ENCODE results near the gene SYS1. TPM values are rescaled to one million over a fixed set of nuclear protein-coding genes. Genes with fewer than 3 reads are reported as not detected.

Gene SYS1
- total and polyA plus RNA-seq, 8 donors = 9.6 to 19.0 (median 15.8) TPM

DNA sequence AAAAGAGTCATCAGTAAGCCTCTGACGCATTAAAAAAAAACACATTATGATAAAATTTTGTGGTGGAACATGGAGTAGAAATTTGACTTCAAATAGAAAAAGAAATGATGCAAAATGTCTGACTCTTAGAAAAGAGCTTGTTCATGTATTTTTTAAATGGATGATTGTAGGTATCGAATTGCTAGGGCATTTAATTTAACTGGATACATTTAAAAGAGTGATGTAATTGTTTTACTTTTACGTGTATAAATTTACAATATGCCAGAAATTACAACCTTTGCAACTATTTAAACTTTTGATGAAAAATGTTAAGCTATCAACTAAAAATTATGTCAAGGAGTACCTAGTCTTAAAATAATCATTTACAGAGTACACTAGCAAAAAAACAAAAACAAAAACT lies 10.2 kb upstream of the SYS1 start:
- 83 to 85% methylated on average over 3 of the region's 3 CpGs for WGBS, 2 donors
- H3K27me3 ChIP-seq = no peaks in the 10 kb centered on the region
- no peak for DNase-seq
- H3K36me3 ChIP-seq = no peaks in the 10 kb centered on the region
- no peak for ATAC-seq
- H3K9me3 ChIP-seq = no peaks in the 10 kb centered on the region
- H3K4me1 ChIP-seq = peaks cover 0 to 10% (median under 1%) of the 10 kb centered on the region in 3 donors
- no peak overlapping the region for H3K27ac ChIP-seq
- intact Hi-C loops (cut with DNase I) = no loop called here
- FAIRE-seq = no peak
- TF ChIP-seq, protein P1, sequence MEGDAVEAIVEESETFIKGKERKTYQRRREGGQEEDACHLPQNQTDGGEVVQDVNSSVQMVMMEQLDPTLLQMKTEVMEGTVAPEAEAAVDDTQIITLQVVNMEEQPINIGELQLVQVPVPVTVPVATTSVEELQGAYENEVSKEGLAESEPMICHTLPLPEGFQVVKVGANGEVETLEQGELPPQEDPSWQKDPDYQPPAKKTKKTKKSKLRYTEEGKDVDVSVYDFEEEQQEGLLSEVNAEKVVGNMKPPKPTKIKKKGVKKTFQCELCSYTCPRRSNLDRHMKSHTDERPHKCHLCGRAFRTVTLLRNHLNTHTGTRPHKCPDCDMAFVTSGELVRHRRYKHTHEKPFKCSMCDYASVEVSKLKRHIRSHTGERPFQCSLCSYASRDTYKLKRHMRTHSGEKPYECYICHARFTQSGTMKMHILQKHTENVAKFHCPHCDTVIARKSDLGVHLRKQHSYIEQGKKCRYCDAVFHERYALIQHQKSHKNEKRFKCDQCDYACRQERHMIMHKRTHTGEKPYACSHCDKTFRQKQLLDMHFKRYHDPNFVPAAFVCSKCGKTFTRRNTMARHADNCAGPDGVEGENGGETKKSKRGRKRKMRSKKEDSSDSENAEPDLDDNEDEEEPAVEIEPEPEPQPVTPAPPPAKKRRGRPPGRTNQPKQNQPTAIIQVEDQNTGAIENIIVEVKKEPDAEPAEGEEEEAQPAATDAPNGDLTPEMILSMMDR (IDR thresholded peaks at IDR 0.05) = no peak
- no peak overlapping the region for H3K4me3 ChIP-seq

DNA sequence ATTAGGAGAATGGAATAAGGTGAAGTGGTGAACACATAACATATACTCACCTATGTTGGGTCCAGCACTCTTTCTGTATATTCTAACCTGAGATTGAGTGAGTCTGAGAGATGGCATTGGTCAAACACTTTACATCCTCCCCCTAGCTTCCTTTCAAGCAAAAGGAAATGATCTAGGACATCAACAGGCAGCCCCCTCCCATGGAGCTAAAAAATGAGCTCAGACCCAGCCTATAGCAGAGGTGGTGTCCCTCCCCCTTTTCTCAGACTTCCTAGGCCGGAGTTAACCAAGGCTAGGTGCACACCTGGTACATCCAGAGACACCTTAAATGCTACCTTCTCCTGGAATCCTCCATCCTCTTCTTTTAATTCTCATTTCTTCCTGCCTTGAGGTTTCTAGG lies 9.2 kb upstream of the SYS1 start:
- intact Hi-C loops (cut with DNase I) = no loop called here
- H3K4me3 ChIP-seq = no peak overlapping the region
- H3K27me3 ChIP-seq = no peaks in the 10 kb centered on the region
- WGBS, 2 donors = 80 to 100% methylated on average over 1 of the region's 1 CpG
- H3K27ac ChIP-seq = no peak overlapping the region
- ATAC-seq (no peak), DNase-seq (no peak), FAIRE-seq (no peak)
- H3K36me3 ChIP-seq = no peaks in the 10 kb centered on the region
- TF ChIP-seq, protein P1 (IDR thresholded peaks at IDR 0.05) = no peak
- H3K4me1 ChIP-seq = peaks cover 0 to 18% (median 5%) of the 10 kb centered on the region in 3 donors
- no peaks in the 10 kb centered on the region for H3K9me3 ChIP-seq

DNA sequence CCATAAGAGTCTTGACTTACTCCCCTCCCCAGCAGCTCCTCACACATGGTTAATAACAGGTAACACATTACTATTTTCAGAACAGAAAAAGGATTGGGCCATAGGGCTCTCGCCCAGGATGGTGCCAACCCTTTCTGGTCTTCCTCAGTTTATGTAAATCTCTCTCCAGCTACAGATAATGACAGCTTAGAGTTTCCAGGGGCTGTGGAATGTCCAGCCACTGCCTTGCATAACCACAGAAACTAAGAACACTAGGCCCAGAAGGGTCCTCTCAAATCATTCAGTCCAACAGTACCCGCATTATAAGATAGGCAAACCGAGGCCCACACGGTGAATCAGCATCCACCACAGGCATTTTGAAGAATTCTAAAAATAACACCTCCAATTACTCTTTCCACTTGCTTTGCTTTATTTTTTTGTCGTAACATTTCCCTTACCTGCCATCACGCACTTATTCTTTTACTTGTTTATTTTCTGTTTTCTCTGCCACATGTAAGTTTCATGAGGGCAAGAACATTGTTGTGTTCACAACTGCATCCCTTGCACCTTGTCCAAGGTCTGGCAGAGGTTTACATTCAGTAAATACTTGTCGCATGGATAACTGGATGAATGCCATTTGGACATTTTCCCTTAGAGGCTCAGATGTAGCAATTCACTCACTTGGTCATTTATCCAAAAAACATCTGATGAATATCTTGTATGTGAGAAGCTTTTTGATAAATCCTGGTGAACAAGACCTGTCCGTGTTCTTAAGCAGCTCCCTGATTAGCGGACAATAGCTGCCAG lies 8.3 kb upstream of the SYS1 start:
- ATAC-seq = no peak
- Histone ChIP-seq H3K4me3 (no peak overlapping the region), H3K36me3 (no peaks in the 10 kb centered on the region), H3K27me3 (no peaks in the 10 kb centered on the region), H3K9me3 (no peaks in the 10 kb centered on the region), H3K27ac (no peak overlapping the region), H3K4me1 (peaks cover 0 to 25% (median 5%) of the 10 kb centered on the region in 3 donors)
- FAIRE-seq = no peak
- intact Hi-C loops (cut with DNase I) = no loop called here
- 73 to 77% methylated on average over 9 of the region's 9 CpGs for WGBS, 2 donors
- TF ChIP-seq, protein P1 (IDR thresholded peaks at IDR 0.05) = no peak
- DNase-seq = no peak

DNA sequence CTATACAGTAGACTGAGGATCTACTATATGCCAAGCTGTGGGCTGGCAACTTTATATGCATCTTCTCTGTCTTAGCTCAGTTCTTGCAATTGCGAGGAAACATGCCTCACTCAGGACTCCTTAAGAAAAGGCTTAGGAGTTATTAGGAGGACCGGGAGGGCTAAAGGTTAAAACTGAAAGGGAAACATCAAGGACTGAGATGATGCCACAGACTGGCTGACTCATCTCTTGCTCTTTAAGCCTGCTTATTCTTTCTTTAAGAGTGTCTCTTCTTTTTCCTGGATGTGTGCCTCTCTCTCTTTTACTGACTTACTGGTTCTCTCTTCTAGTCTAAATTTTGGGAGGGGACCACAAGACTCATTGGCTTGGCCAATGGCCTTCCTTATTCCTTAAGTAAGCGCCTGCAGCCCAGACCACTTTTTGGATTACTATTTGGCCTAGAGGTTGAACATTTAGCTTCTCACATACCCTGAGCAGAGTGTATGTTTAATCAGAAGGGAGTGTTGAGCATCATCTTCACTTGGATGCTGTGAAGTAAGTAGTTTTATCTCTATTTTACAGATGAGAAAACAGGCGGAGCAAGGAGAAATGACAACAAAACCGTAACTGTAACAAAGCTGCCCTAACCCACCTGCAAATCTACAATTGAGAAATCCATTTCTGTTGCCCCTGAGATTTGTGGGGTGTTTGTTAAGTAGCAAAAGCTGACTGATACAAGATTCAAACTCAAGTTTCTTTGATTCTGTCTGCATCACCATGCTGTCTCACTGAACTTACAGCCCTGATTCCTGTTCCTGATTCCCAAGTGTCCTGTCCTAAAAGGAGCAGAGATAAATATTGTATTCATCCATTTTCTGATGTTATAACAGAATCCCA lies 7.5 kb upstream of the SYS1 start:
- WGBS, 2 donors = 79 to 92% methylated on average over 5 of the region's 5 CpGs
- Histone ChIP-seq H3K27me3 (no peaks in the 10 kb centered on the region), H3K9me3 (no peaks in the 10 kb centered on the region), H3K36me3 (no peaks in the 10 kb centered on the region), H3K4me3 (no peak overlapping the region), H3K27ac (no peak overlapping the region), H3K4me1 (peaks cover 0 to 33% (median 5%) of the 10 kb centered on the region in 3 donors)
- ATAC-seq (no peak), FAIRE-seq (no peak), DNase-seq (no peak)
- TF ChIP-seq, protein P1 (IDR thresholded peaks at IDR 0.05) = no peak
- intact Hi-C loops (cut with DNase I) = no loop called here
